ENCODE results near the gene ZMIZ1.

ZMIZ1 gene

GRCh38 chr10:79243181-79244067 lies 174.7 kb downstream of the ZMIZ1 start:
- peak overlapping the region; percentile 98 for H3K27ac ChIP-seq
- H3K4me3 ChIP-seq: peak overlapping the region; percentile 87
- H3K4me2 ChIP-seq: peak overlapping the region; percentile 97

DNA sequence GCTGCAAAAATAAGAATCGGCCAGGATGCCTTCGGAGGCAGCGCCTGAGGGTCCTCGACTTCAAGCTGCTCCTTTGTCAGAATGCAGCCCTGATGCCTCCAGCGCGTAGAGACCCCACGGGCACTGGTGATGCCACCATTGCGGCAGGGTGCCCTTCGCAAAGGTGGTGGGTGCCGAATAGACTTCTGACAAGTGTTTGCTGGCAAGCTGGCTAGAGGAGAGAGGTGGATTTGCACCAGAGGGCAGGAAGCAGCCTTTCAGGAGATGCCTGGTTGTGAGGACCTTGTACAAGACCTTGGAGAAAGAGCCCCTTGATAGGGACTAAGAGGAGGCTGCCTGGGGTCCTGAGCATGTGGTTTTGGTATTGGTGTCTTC lies 175.3 kb downstream of the ZMIZ1 start:
- Histone ChIP-seq H3K9ac (peak overlapping the region; percentile 95), H3K9me3 (no peaks in the 10 kb centered on the region), H3K4me2 (peak overlapping the region; percentile 97), H4K20me1 (peaks cover 83% of the 10 kb centered on the region), H3K27me3 (no peaks in the 10 kb centered on the region), H3K4me3 (peak overlapping the region; percentile 87), H3K4me1 (peaks cover 83% of the 10 kb centered on the region), H3K27ac (peak overlapping the region; percentile 98), H3K36me3 (peaks cover 9% of the 10 kb centered on the region)
- no peak for TF ChIP-seq Cebpa-rat (IDR thresholded peaks at IDR 0.05)

More at GRCh38 chr10:79243181-79244067, 174.7 kb downstream of the ZMIZ1 start:
- Histone ChIP-seq H3K27me3 (no peaks in the 10 kb centered on the region), H3K36me3 (peaks cover 13% of the 10 kb centered on the region; the same call in 1 of the 2 replicates), H3K4me1 (peaks cover 83% of the 10 kb centered on the region), H4K20me1 (peaks cover 83% of the 10 kb centered on the region), H3K9ac (peak overlapping the region; percentile 95), H3K9me3 (no peaks in the 10 kb centered on the region)
- TF ChIP-seq Cebpa-rat (IDR thresholded peaks at IDR 0.05): no peak

GRCh38 chr10:79244841-79245504 lies 176.2 kb downstream of the ZMIZ1 start:
- peaks cover 85% of the 10 kb centered on the region for H3K4me1 ChIP-seq
- no peaks in the 10 kb centered on the region for H3K27me3 ChIP-seq
- no peak for TF ChIP-seq Cebpa-rat (IDR thresholded peaks at IDR 0.05)
- H3K9ac ChIP-seq: peak overlapping the region; percentile 95
- no peaks in the 10 kb centered on the region for H3K9me3 ChIP-seq
- peak overlapping the region; percentile 98 for H3K27ac ChIP-seq
- peak overlapping the region; percentile 87 for H3K4me3 ChIP-seq
- peak overlapping the region; percentile 97 for H3K4me2 ChIP-seq
- H4K20me1 ChIP-seq: peaks cover 84% of the 10 kb centered on the region
- H3K36me3 ChIP-seq: peaks cover 5% of the 10 kb centered on the region; the same call in 1 of the 2 replicates

- Histone ChIP-seq H3K27ac (peak overlapping the region; percentile 98), H3K9ac (peak overlapping the region; percentile 95), H3K4me1 (peaks cover 85% of the 10 kb centered on the region), H3K4me2 (peak overlapping the region; percentile 97), H3K9me3 (no peaks in the 10 kb centered on the region), H4K20me1 (peaks cover 84% of the 10 kb centered on the region), H3K36me3 (peaks cover 10% of the 10 kb centered on the region), H3K4me3 (peak overlapping the region; percentile 87), H3K27me3 (no peaks in the 10 kb centered on the region)
- no peak for TF ChIP-seq Cebpa-rat (IDR thresholded peaks at IDR 0.05)
These were observed 176.9 kb downstream of the ZMIZ1 start for GRCh38 chr10:79245539-79246208.

GRCh38 chr10:79246209-79246581 lies 177.4 kb downstream of the ZMIZ1 start:
- peak overlapping the region; percentile 98 for H3K27ac ChIP-seq
- no peaks in the 10 kb centered on the region for H3K9me3 ChIP-seq
- peaks cover 85% of the 10 kb centered on the region for H3K4me1 ChIP-seq
- H3K27me3 ChIP-seq: no peaks in the 10 kb centered on the region
- H3K36me3 ChIP-seq: peaks cover 16% of the 10 kb centered on the region
- H3K4me2 ChIP-seq: peak overlapping the region; percentile 97
- peak overlapping the region; percentile 87 for H3K4me3 ChIP-seq
- H3K9ac ChIP-seq: peak overlapping the region; percentile 95
- H4K20me1 ChIP-seq: peaks cover 84% of the 10 kb centered on the region
- TF ChIP-seq Cebpa-rat (IDR thresholded peaks at IDR 0.05): no peak

DNA sequence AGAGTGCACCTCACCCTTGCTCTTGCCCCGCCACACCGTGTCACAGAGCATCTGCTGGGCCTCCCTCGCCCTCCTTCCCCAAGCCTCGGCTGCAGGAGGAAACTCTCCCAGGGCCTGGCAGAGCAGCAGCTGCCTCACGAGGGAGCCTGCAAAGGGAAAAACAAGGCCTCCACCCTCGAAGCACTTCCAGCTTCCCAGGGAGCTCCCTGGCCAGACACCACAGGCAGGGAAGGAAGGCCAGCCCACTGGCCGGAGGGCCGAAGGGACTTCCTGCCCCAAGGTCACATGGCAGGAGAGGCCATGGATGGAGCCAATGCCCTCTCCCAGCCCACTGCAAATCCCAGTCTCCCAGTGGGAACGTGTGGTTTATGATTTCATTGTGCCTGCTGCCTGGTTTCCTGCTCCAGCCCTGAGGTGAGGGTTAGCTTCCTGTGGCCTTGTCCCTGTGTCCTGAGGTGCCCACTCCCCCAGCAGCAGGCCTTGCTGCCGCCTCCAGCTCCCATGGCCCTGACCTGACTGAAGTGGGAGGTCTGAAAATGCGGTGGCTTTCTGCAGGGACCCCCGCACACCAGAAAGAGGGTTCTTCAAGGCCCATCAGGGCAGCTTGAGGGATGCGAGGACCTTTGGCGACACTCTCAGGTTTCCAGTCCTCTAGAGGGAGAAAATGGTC lies 178.0 kb downstream of the ZMIZ1 start:
- peak overlapping the region; percentile 97 for H3K4me2 ChIP-seq
- peaks cover 85% of the 10 kb centered on the region for H3K4me1 ChIP-seq
- peak overlapping the region; percentile 98 for H3K27ac ChIP-seq
- H3K36me3 ChIP-seq: peaks cover 21% of the 10 kb centered on the region
- TF ChIP-seq Cebpa-rat (IDR thresholded peaks at IDR 0.05): no peak
- H3K27me3 ChIP-seq: no peaks in the 10 kb centered on the region
- peaks cover 84% of the 10 kb centered on the region for H4K20me1 ChIP-seq
- H3K9ac ChIP-seq: peak overlapping the region; percentile 95
- no peaks in the 10 kb centered on the region for H3K9me3 ChIP-seq
- peak overlapping the region; percentile 87 for H3K4me3 ChIP-seq

- Histone ChIP-seq H3K36me3 (peaks cover 29% of the 10 kb centered on the region), H3K9me3 (no peaks in the 10 kb centered on the region), H3K27ac (peak overlapping the region; percentile 98), H3K9ac (peak overlapping the region; percentile 95), H3K4me1 (peaks cover 89% of the 10 kb centered on the region), H3K27me3 (no peaks in the 10 kb centered on the region), H3K4me3 (peak overlapping the region; percentile 87; the same call in 1 of the 2 replicates), H3K4me2 (peak overlapping the region; percentile 97), H4K20me1 (peaks cover 87% of the 10 kb centered on the region)
- no peak for TF ChIP-seq Cebpa-rat (IDR thresholded peaks at IDR 0.05)
These were observed 178.8 kb downstream of the ZMIZ1 start for GRCh38 chr10:79247373-79248137.

DNA sequence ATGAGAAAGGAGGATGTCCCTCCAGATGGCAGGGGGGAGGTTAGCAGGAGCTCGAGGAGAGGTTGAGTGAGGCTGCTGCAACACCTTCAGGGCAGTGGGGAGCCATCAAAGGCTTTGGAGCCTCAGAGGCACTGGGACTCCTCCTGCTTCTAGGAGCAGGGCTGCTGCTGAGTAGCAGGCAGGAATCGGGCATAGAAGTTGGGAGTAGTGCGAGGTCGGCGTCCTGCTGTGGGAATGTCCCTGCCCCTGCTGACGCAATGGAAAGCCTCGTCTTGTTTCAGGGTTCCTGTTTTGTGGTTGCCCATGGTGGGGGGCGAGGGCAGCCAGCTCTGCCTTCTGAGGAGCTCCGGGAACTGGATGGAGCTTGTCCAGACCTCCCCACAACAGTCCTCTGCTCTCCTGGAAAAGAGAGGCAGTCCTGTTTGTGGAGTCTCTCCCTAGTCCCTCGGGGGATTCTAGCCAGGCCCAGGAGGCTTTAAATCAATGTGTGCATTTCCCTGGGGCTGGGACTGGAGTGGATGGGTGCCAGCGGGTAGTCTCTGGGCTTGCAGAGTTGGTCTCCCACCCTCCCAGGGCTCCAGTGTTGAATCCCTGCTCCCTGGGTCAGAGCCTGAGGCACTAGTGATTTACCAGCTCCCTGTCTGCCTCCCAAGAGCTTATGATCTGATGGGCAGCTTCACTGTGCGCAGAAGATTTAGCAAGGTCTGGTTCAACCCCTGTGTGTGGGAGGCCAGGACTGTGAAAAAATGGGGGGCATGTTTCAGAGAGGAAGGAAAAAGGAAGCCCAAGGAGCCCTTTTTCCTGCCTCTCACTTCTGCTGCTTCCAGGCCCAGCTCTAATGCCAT lies 179.8 kb downstream of the ZMIZ1 start:
- Histone ChIP-seq H3K4me2 (peak overlapping the region; percentile 97), H3K9ac (peak overlapping the region; percentile 95), H3K4me1 (peaks cover 96% of the 10 kb centered on the region), H3K36me3 (peaks cover 39% of the 10 kb centered on the region), H3K27me3 (no peaks in the 10 kb centered on the region), H3K27ac (peak overlapping the region; percentile 98), H4K20me1 (peaks cover 97% of the 10 kb centered on the region), H3K4me3 (peak overlapping the region; percentile 87), H3K9me3 (no peaks in the 10 kb centered on the region)
- no peak for TF ChIP-seq Cebpa-rat (IDR thresholded peaks at IDR 0.05)

Data from BLaER1 (cell line).